HL-60 (cell line): ENCODE results near the gene ABO.

Experiments
- CTCF ChIP-seq: IDR thresholded peaks from one replicate; pipeline ENCODE4 v1.5.1; 2011; ENCODE audit warnings: low read length, control low read depth, inconsistent platforms; ENCODE audit not compliant: insufficient read depth
- POLR2AphosphoS5 ChIP-seq: IDR thresholded peaks from 2 replicates; pipeline ENCODE4 v1.6.1; 2012; ENCODE audit warnings: low read depth
- REST ChIP-seq: IDR thresholded peaks from 2 replicates; pipeline ENCODE4 v1.6.1; 2012; ENCODE audit warnings: low read depth; ENCODE audit not compliant: insufficient replicate concordance
- SPI1 ChIP-seq: IDR thresholded peaks from 2 replicates; pipeline ENCODE4 v1.6.1; 2012; ENCODE audit warnings: low read depth, mild to moderate bottlenecking, borderline replicate concordance

- TF ChIP-seq POLR2AphosphoS5 = no peak
- no peak for TF ChIP-seq CTCF
- no peak for TF ChIP-seq REST
- no peak for TF ChIP-seq SPI1
Measured at GRCh38 chr9:133248726-133249295, 26.2 kb downstream of the ABO start.
